ENCODE data around the gene ADAMTS5.

GRCh38 chr21:26923986-26924385 is 42.9 kb downstream of the ADAMTS5 start:
- TF ChIP-seq CTCF (IDR thresholded peaks at IDR 0.05): no peak
- TF ChIP-seq POLR2AphosphoS5 (IDR thresholded peaks at IDR 0.05): no peak
- no peak for TF ChIP-seq EP300 (IDR thresholded peaks at IDR 0.05)
